ENCODE results near the gene HCN2.
"Not testable (repeated sequence)": the region's sequence is repeated elsewhere in the genome, so short reads cannot be mapped to it uniquely, and the experiment has no call there.

HCN2 gene

GRCh38 chr19:617551-618246 lies 28.0 kb downstream of the HCN2 start:
- 93% methylated on average over 29 of the region's 29 CpGs for WGBS
- Histone ChIP-seq H3K9ac (ENCODE audit: low read depth, low read length) (no peak overlapping the region), H3K36me3 (ENCODE audit: insufficient read depth, low read length) (peaks cover 45% of the 10 kb centered on the region), H3K4me3 (ENCODE audit: low read length) (no peak overlapping the region), H3K4me1 (ENCODE audit: insufficient read depth, low read length) (no peaks in the 10 kb centered on the region), H3K9me3 (ENCODE audit: insufficient read depth, low read depth, low read length) (no peaks in the 10 kb centered on the region), H3K27ac (ENCODE audit: low read depth, low read length) (no peak overlapping the region), H3K27me3 (ENCODE audit: insufficient read depth, low read length) (no peaks in the 10 kb centered on the region)

DNA sequence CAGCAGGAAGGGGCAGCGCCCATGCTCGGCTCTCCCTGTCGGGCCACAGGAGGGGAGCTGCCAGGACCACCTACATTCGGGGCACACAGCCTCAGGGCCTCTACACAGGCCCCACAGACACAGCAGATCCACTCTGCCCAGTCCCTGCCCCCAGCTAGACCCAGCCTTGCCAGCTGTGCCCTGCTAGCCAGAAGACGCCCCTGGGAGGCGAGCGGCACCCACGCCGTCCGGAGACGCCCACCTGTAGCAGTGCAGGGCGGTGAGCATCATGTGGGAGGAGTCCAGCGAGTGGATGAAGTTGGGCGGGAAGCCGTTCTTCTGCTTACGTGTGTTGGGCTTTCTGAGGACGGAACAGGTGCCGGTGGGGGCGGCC lies 28.6 kb downstream of the HCN2 start:
- WGBS = 97% methylated on average over 19 of the region's 19 CpGs
- Histone ChIP-seq H3K4me1 (ENCODE audit: insufficient read depth, low read length) (no peaks in the 10 kb centered on the region), H3K27ac (ENCODE audit: low read depth, low read length) (no peak overlapping the region), H3K9me3 (ENCODE audit: insufficient read depth, low read depth, low read length) (no peaks in the 10 kb centered on the region), H3K4me3 (ENCODE audit: low read length) (no peak overlapping the region), H3K27me3 (ENCODE audit: insufficient read depth, low read length) (no peaks in the 10 kb centered on the region), H3K9ac (ENCODE audit: low read depth, low read length) (no peak overlapping the region), H3K36me3 (ENCODE audit: insufficient read depth, low read length) (peaks cover 48% of the 10 kb centered on the region)

GRCh38 chr19:618674-619285 lies 29.1 kb downstream of the HCN2 start:
- 96% methylated on average over 27 of the region's 27 CpGs for WGBS
- Histone ChIP-seq H3K27ac (ENCODE audit: low read depth, low read length) (no peak overlapping the region), H3K9me3 (ENCODE audit: insufficient read depth, low read depth, low read length) (no peaks in the 10 kb centered on the region), H3K27me3 (ENCODE audit: insufficient read depth, low read length) (no peaks in the 10 kb centered on the region), H3K4me1 (ENCODE audit: insufficient read depth, low read length) (no peaks in the 10 kb centered on the region), H3K4me3 (ENCODE audit: low read length) (no peak overlapping the region), H3K9ac (ENCODE audit: low read depth, low read length) (no peak overlapping the region), H3K36me3 (ENCODE audit: insufficient read depth, low read length) (peaks cover 53% of the 10 kb centered on the region)

- H3K4me3 ChIP-seq (ENCODE audit: low read length) = no peak overlapping the region
- H3K27me3 ChIP-seq (ENCODE audit: insufficient read depth, low read length) = no peaks in the 10 kb centered on the region
- H3K36me3 ChIP-seq (ENCODE audit: insufficient read depth, low read length) = peaks cover 56% of the 10 kb centered on the region
- no peak overlapping the region for H3K27ac ChIP-seq (ENCODE audit: low read depth, low read length)
- no peaks in the 10 kb centered on the region for H3K9me3 ChIP-seq (ENCODE audit: insufficient read depth, low read depth, low read length)
- no peaks in the 10 kb centered on the region for H3K4me1 ChIP-seq (ENCODE audit: insufficient read depth, low read length)
- WGBS = 96% methylated on average over 47 of the region's 47 CpGs
- no peak overlapping the region for H3K9ac ChIP-seq (ENCODE audit: low read depth, low read length)
Observed at GRCh38 chr19:619286-620002, 29.8 kb downstream of the HCN2 start.

DNA sequence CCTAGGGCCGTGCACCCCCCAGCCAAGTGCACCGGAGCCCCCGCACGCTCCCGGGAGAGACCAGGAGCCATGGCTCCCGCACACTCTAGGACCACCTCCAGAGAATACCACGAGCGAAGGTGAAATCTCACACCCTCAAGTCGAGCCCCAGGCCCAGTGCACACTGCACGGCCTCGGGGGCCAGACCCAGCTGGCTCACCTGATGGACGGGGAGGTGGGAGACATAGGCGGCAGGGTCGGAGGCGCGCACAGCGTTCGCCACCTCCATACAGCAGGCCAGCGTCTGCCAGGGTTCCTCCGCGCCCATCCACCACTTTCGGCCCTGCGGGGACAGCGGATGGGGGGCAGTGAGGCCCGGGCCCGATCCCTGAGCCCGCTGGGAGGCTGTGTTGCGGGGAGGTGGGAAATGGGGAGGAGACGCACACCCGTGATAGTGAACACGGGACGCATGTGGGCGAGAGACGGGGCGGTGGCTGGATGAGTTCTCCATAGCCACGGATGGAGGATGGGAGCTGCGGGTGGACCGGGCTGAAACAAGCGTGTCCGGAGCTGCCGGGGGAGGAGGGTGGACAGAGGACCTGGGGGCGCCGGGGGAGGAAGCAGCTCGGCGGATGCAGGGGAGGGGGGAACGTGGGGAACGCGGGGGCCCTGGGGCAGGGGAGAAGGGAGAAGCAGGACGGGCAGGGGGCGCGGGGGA lies 30.6 kb downstream of the HCN2 start:
- peaks cover 58% of the 10 kb centered on the region for H3K36me3 ChIP-seq (ENCODE audit: insufficient read depth, low read length)
- WGBS = 96% methylated on average over 45 of the region's 51 CpGs
- H3K9me3 ChIP-seq (ENCODE audit: insufficient read depth, low read depth, low read length) = no peaks in the 10 kb centered on the region
- H3K9ac ChIP-seq (ENCODE audit: low read depth, low read length) = no peak overlapping the region
- H3K4me1 ChIP-seq (ENCODE audit: insufficient read depth, low read length) = no peaks in the 10 kb centered on the region
- no peak overlapping the region for H3K27ac ChIP-seq (ENCODE audit: low read depth, low read length)
- no peaks in the 10 kb centered on the region for H3K27me3 ChIP-seq (ENCODE audit: insufficient read depth, low read length)
- no peak overlapping the region for H3K4me3 ChIP-seq (ENCODE audit: low read length)

GRCh38 chr19:621191-621590 lies 31.5 kb downstream of the HCN2 start:
- H3K4me1 ChIP-seq (ENCODE audit: insufficient read depth, low read length); H3K27me3 ChIP-seq (ENCODE audit: insufficient read depth, low read length); H3K4me3 ChIP-seq (ENCODE audit: low read length); H3K27ac ChIP-seq (ENCODE audit: low read depth, low read length); H3K9me3 ChIP-seq (ENCODE audit: insufficient read depth, low read depth, low read length); H3K9ac ChIP-seq (ENCODE audit: low read depth, low read length): not testable (repeated sequence)
- peaks cover 65% of the 10 kb centered on the region for H3K36me3 ChIP-seq (ENCODE audit: insufficient read depth, low read length)
- 97% methylated on average over 48 of the region's 48 CpGs for WGBS

DNA sequence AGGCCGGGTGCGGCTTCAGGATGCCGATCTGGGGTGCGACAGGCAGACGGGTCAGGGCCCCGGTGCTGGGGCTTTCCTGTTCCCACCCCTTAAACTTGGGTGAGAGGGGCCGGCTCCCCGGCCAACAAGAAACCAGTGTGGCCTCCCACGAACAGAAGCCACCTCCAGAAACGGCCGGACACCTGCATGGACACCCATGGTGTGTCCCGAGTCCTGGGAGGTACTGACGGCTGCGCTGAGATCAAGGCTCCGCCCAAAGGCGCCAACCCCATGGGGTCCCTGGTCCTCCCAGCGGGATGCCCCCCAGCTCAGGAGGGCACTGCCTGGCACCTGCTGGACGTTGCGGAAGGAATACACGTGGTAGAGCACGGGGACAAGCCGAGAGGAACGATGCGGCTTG lies 32.1 kb downstream of the HCN2 start:
- H3K4me1 ChIP-seq (ENCODE audit: insufficient read depth, low read length) = no peaks in the 10 kb centered on the region
- H3K9ac ChIP-seq (ENCODE audit: low read depth, low read length) = no peak overlapping the region
- H3K27ac ChIP-seq (ENCODE audit: low read depth, low read length) = no peak overlapping the region
- no peaks in the 10 kb centered on the region for H3K27me3 ChIP-seq (ENCODE audit: insufficient read depth, low read length)
- 97% methylated on average over 24 of the region's 24 CpGs for WGBS
- no peaks in the 10 kb centered on the region for H3K9me3 ChIP-seq (ENCODE audit: insufficient read depth, low read depth, low read length)
- no peak overlapping the region for H3K4me3 ChIP-seq (ENCODE audit: low read length)
- peaks cover 65% of the 10 kb centered on the region for H3K36me3 ChIP-seq (ENCODE audit: insufficient read depth, low read length)

GRCh38 chr19:622666-623065 lies 33.0 kb downstream of the HCN2 start:
- Histone ChIP-seq H3K4me1 (ENCODE audit: insufficient read depth, low read length) (no peaks in the 10 kb centered on the region), H3K4me3 (ENCODE audit: low read length) (no peak overlapping the region), H3K27ac (ENCODE audit: low read depth, low read length) (no peak overlapping the region), H3K9ac (ENCODE audit: low read depth, low read length) (no peak overlapping the region), H3K36me3 (ENCODE audit: insufficient read depth, low read length) (peaks cover 62% of the 10 kb centered on the region), H3K9me3 (ENCODE audit: insufficient read depth, low read depth, low read length) (no peaks in the 10 kb centered on the region), H3K27me3 (ENCODE audit: insufficient read depth, low read length) (no peaks in the 10 kb centered on the region)
- 96% methylated on average over 37 of the region's 37 CpGs for WGBS

GRCh38 chr19:623175-623916 lies 33.7 kb downstream of the HCN2 start:
- Histone ChIP-seq H3K36me3 (ENCODE audit: insufficient read depth, low read length) (peaks cover 63% of the 10 kb centered on the region), H3K4me1 (ENCODE audit: insufficient read depth, low read length) (no peaks in the 10 kb centered on the region), H3K27ac (ENCODE audit: low read depth, low read length) (no peak overlapping the region), H3K9ac (ENCODE audit: low read depth, low read length) (no peak overlapping the region), H3K27me3 (ENCODE audit: insufficient read depth, low read length) (no peaks in the 10 kb centered on the region), H3K4me3 (ENCODE audit: low read length) (no peak overlapping the region), H3K9me3 (ENCODE audit: insufficient read depth, low read depth, low read length) (no peaks in the 10 kb centered on the region)
- 94% methylated on average over 43 of the region's 44 CpGs for WGBS

DNA sequence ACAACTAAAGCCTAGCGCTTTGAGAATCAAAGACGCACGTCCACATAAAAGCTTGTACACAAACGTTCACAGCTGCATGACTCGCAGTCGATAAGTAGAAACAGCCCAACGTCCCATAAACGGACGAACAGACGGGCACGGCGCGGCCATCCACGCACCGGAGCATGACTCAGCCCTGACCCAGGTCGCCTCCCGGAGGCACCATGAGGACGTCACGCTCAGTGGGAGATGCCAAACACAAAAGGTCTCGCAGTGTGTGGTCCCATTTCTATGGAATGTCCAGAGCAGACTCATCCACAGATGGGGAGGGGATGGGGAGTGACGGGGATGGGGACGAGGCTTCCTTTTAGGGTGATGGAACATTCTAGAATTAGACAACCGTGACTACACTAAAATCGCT lies 34.3 kb downstream of the HCN2 start:
- no peaks in the 10 kb centered on the region for H3K9me3 ChIP-seq (ENCODE audit: insufficient read depth, low read depth, low read length)
- H3K36me3 ChIP-seq (ENCODE audit: insufficient read depth, low read length) = peaks cover 64% of the 10 kb centered on the region
- no peaks in the 10 kb centered on the region for H3K27me3 ChIP-seq (ENCODE audit: insufficient read depth, low read length)
- no peak overlapping the region for H3K4me3 ChIP-seq (ENCODE audit: low read length)
- 0 out of 2 replicates have a peak overlapping the region, but pooled peaks have one; percentile 35 for H3K27ac ChIP-seq (ENCODE audit: low read depth, low read length)
- no peaks in the 10 kb centered on the region for H3K4me1 ChIP-seq (ENCODE audit: insufficient read depth, low read length)
- WGBS = 92% methylated on average over 24 of the region's 24 CpGs
- H3K9ac ChIP-seq (ENCODE audit: low read depth, low read length) = 0 out of 2 replicates have a peak overlapping the region, but pooled peaks have one; percentile 40
